Activated naive CD8-positive, alpha-beta T cell treated with anti-CD3 and anti-CD28 coated beads for 36 hours (primary cell): Measurements from ENCODE around the gene CDH23. TPM values are rescaled to one million over a fixed set of nuclear protein-coding genes. Genes with fewer than 3 reads are reported as not detected.

Source experiments
- DNase-seq: peaks from one replicate; pipeline ENCODE4 v3.0.0; 2021
- H3K27ac Mint-ChIP-seq: one replicate; pipeline ENCODE4 v1.8.0; 2022; ENCODE audit warnings: mild to moderate bottlenecking, moderate library complexity, mixed read lengths
- H3K27me3 Mint-ChIP-seq: one replicate; pipeline ENCODE4 v1.8.0; 2022; ENCODE audit warnings: mild to moderate bottlenecking, mixed read lengths
- H3K36me3 Mint-ChIP-seq: one replicate; pipeline ENCODE4 v1.8.0; 2021; ENCODE audit warnings: mild to moderate bottlenecking, mixed read lengths
- H3K4me1 Mint-ChIP-seq: one replicate; pipeline ENCODE4 v1.8.0; 2021; ENCODE audit warnings: mixed read lengths
- H3K4me3 Mint-ChIP-seq: one replicate; pipeline ENCODE4 v1.8.0; 2022; ENCODE audit warnings: mild to moderate bottlenecking, moderate library complexity, mixed read lengths
- H3K9me3 Mint-ChIP-seq: one replicate; pipeline ENCODE4 v1.8.0; 2022; ENCODE audit warnings: mixed read lengths
- total RNA-seq, 2 experiments: library from RNA; stranded (reverse); gene quantifications; one replicate each; pipeline ENCODE4 v1.2.3, GENCODE V29; 2021

Gene CDH23
- total RNA-seq, 2 experiments from 2014 or later: 1.4 TPM

DNA sequence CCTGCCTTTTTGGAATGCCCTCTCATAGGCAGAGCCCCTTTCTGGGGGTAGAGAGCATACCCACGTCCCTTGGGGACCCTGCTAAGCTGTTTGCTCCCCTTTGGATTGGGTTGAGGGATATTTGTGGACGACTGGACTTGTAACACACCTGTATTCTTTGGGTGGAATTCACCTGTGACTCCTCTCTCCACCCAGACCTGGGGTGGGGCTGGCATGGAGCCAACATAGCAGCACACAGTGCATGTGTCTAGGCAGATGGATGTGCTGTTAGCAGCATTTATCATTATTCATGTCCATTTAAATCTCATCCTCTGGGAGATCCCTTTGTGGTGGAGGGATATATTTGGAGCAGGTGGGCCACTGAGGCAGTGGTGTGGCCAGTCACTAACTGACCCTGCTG is 51.0 kb downstream of the CDH23 start:
- H3K36me3 Mint-ChIP-seq: no peaks in the 10 kb centered on the region
- no peak for DNase-seq
- no peak overlapping the region for H3K4me3 Mint-ChIP-seq
- H3K27me3 Mint-ChIP-seq: no peaks in the 10 kb centered on the region
- no peaks in the 10 kb centered on the region for H3K9me3 Mint-ChIP-seq
- H3K27ac Mint-ChIP-seq: no peak overlapping the region
- H3K4me1 Mint-ChIP-seq: no peaks in the 10 kb centered on the region

DNA sequence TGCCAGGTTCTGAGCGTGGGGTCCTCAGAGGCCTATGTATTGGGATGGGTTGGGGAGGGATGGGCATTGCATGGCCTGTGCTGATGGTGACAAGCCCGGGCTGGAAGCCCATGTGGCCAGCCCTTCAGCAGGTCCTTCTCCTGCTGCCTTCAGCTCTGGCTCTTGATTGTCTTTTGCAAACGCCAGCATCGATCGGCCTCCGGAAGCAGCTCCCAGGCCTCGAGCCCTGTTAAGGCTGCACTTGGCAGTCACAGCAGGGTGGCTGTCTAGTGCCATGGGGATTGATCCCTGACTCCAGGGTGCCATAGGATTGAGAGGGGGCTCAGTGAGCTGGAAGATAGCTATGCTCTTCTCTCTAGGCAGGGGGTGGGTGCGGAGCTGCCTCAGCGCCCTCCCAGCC is 51.4 kb downstream of the CDH23 start:
- Mint-ChIP-seq H3K27ac (no peak overlapping the region), H3K4me3 (no peak overlapping the region), H3K4me1 (no peaks in the 10 kb centered on the region), H3K36me3 (no peaks in the 10 kb centered on the region), H3K9me3 (no peaks in the 10 kb centered on the region), H3K27me3 (no peaks in the 10 kb centered on the region)
- no peak for DNase-seq

DNA sequence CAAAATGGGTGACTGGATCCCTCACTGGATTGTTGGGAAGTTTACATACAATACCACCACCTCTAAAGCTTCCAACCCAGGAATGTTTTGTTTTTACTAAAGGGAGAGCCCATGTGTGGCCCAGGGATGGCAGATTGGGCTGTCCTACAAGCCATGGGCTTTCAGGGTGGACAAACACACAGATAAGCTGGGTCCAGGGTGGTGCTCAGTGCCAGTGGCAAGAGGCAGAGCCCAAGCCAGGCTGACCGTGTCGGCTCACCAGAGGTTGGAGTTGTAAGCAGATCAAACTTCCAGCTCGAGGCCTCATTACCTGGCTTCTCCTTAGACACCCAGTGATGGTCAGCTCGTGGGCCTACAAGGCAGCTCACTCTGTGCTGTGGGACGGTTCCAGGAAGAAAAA is 52.3 kb downstream of the CDH23 start:
- Mint-ChIP-seq H3K27ac (no peak overlapping the region), H3K27me3 (no peaks in the 10 kb centered on the region), H3K4me1 (no peaks in the 10 kb centered on the region), H3K36me3 (no peaks in the 10 kb centered on the region), H3K9me3 (no peaks in the 10 kb centered on the region), H3K4me3 (no peak overlapping the region)
- DNase-seq: no peak

DNA sequence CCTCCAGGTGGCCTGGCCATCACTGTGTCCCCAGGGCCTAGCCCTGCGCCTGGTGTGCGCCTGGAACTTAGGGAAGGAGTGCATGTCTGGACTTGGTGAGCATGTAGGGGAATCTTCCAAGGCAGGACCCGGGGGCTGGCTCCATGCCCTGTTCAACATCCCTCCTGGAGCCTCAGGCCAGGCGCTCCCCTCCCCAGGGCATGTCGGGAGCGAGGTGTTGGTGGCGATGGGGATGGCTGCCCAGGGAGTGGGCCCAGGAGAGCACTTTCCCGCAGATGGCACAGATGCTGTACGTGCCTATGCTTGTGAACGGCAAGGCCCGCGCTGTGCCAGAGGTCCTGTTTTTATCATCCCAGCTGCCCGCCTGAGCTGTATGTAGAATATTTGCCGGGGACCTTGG is 55.0 kb downstream of the CDH23 start:
- H3K9me3 Mint-ChIP-seq: no peaks in the 10 kb centered on the region
- H3K36me3 Mint-ChIP-seq: no peaks in the 10 kb centered on the region
- no peaks in the 10 kb centered on the region for H3K27me3 Mint-ChIP-seq
- no peaks in the 10 kb centered on the region for H3K4me1 Mint-ChIP-seq
- no peak overlapping the region for H3K27ac Mint-ChIP-seq
- no peak overlapping the region for H3K4me3 Mint-ChIP-seq
- DNase-seq: no peak

DNA sequence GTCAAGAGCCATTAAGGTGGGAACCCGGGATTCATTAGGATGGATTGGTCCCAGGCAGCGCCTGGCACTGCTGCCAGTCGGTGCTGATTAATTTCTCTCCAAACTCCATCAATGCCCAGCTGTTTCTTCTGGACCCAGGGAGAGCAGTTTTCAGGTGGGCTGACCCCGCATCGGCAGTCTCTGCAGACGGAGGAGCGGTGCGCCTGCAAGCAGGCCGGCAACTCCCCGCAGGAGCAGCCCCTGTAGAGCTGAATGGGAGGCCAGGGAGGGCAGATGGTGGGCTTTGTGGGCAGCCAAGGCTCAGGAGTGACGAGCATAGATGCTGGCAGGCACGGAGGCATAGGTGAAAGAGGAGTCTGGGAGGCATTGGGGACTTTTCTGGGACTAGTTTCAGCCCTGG is 56.5 kb downstream of the CDH23 start:
- Mint-ChIP-seq H3K9me3 (no peaks in the 10 kb centered on the region), H3K27ac (no peak overlapping the region), H3K36me3 (no peaks in the 10 kb centered on the region), H3K27me3 (no peaks in the 10 kb centered on the region), H3K4me1 (no peaks in the 10 kb centered on the region), H3K4me3 (no peak overlapping the region)
- DNase-seq: no peak

DNA sequence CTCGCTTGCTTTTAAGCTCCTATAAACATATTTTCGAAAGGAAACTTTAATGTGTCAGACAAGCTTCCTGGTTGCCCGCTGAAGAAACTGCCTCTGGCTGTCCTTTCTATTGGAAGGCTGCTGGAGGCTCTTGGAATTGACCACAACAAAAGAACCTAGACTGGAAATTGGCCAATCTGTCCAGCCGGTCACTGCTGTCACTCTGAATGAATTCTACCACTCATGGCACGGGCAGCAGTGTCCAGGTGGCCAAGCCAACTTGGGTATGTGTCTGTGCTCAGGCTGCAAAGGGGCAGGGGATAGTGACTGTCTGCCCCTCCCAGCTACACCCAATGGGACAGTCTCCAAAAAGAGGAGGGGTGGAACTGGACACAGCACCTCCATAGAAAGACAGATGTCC is 57.6 kb downstream of the CDH23 start:
- Mint-ChIP-seq H3K27me3 (no peaks in the 10 kb centered on the region), H3K36me3 (no peaks in the 10 kb centered on the region), H3K27ac (no peak overlapping the region), H3K4me1 (no peaks in the 10 kb centered on the region), H3K9me3 (no peaks in the 10 kb centered on the region), H3K4me3 (no peak overlapping the region)
- no peak for DNase-seq

DNA sequence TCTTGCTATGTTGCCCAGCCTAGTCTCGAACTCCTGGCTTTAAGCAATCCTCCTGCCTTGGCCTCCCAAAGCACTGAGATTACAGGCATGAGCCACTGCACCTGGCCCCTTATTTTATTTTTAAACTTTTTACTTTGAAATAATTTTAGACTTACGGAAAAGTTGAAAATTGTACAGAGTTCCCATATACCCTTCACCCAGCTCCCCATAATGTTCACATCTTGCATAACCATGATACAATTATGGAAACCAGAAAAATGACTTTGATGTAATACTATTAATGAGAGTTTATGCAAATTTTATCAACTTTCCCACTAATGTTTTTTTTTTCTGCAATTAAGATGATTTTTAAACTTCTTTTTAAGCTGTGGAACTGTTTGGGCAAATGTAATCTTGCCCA is 58.3 kb downstream of the CDH23 start:
- Mint-ChIP-seq H3K9me3 (no peaks in the 10 kb centered on the region), H3K4me1 (no peaks in the 10 kb centered on the region), H3K27me3 (no peaks in the 10 kb centered on the region), H3K27ac (no peak overlapping the region), H3K4me3 (no peak overlapping the region), H3K36me3 (no peaks in the 10 kb centered on the region)
- no peak for DNase-seq

DNA sequence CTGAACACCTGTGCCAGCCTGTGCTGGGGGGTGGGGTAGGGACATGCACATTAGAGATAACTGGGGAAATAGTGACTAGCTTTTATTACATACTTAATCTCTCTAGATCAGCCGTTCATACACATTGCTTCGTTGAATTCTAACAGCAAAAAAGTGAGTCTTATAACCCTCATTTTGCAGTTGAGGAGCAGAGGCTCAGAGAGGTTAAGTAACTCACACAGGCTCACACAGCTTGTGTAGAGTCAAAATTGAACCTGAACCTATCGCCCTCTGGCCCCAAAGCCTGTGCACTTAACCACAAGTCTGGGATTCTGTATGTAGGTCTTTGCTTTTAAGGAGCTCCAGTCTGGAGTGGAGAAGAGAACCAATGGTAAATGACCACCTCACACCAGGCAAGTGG is 59.9 kb downstream of the CDH23 start:
- no peaks in the 10 kb centered on the region for H3K27me3 Mint-ChIP-seq
- H3K4me1 Mint-ChIP-seq: no peaks in the 10 kb centered on the region
- no peaks in the 10 kb centered on the region for H3K36me3 Mint-ChIP-seq
- no peak for DNase-seq
- H3K27ac Mint-ChIP-seq: no peak overlapping the region
- no peak overlapping the region for H3K4me3 Mint-ChIP-seq
- no peaks in the 10 kb centered on the region for H3K9me3 Mint-ChIP-seq

DNA sequence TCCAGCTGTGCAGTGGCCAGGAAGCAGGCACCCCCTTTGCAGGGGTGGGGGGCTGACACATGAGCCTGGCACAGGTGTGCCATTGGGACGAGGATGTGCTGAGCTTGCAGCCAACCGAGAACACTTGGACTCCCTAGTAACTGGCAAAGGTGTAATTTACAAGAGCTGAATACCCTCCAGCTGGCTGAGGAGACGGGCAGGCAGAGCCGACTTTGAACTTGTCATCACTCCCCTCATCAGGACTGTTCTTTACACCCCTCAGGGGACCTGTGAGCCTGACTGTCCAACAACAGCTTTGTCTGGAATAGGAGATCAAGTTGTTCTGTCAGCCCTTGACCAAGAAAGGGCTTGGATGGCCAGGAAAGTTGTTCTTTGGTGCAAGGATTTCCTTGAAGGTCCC is 61.2 kb downstream of the CDH23 start:
- H3K4me3 Mint-ChIP-seq: no peak overlapping the region
- no peaks in the 10 kb centered on the region for H3K9me3 Mint-ChIP-seq
- no peak for DNase-seq
- no peaks in the 10 kb centered on the region for H3K27me3 Mint-ChIP-seq
- H3K36me3 Mint-ChIP-seq: no peaks in the 10 kb centered on the region
- no peaks in the 10 kb centered on the region for H3K4me1 Mint-ChIP-seq
- H3K27ac Mint-ChIP-seq: no peak overlapping the region

DNA sequence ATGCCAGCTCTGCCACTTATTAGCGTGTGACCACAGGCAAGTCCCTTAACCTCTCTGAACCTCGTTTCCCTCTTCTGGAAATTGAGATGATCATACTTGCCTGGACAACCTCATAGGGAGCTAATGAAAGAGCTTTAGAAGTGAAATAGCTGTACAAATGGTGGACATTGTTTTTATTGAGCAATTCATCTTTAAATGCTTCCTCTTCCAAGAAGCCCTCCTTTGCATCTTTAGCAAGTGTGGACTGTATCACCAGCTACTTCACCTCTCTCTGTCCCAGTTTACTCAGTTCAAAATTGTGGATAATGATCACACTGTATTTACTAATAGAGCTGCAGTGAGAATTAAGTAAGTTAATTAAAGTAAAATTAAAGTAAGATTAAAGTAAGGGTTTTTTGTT is 61.7 kb downstream of the CDH23 start:
- H3K27ac Mint-ChIP-seq: no peak overlapping the region
- no peaks in the 10 kb centered on the region for H3K4me1 Mint-ChIP-seq
- H3K36me3 Mint-ChIP-seq: no peaks in the 10 kb centered on the region
- no peaks in the 10 kb centered on the region for H3K9me3 Mint-ChIP-seq
- H3K27me3 Mint-ChIP-seq: no peaks in the 10 kb centered on the region
- DNase-seq: no peak
- H3K4me3 Mint-ChIP-seq: no peak overlapping the region

DNA sequence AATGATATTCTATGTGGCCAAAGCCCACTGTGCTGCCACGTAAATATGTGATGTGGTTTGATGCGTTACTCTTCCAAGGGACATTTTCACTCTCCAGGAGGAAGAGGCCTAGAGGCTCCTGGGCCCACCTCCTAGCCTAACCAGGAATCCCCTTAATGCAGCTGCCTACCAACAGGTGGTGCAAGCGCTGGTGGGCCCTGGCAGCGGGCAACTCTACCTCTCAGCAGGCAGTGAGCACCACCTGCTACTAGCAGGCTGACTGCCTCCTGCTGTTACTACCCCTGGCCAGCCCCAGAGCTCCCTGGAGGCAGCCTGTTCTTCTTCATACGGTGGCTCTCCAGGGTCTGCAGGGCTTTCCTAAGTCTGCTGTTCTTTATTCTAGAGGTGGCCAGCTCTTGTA is 62.8 kb downstream of the CDH23 start:
- Mint-ChIP-seq H3K36me3 (no peaks in the 10 kb centered on the region), H3K27ac (no peak overlapping the region), H3K9me3 (no peaks in the 10 kb centered on the region), H3K27me3 (no peaks in the 10 kb centered on the region), H3K4me1 (no peaks in the 10 kb centered on the region), H3K4me3 (no peak overlapping the region)
- DNase-seq: no peak

DNA sequence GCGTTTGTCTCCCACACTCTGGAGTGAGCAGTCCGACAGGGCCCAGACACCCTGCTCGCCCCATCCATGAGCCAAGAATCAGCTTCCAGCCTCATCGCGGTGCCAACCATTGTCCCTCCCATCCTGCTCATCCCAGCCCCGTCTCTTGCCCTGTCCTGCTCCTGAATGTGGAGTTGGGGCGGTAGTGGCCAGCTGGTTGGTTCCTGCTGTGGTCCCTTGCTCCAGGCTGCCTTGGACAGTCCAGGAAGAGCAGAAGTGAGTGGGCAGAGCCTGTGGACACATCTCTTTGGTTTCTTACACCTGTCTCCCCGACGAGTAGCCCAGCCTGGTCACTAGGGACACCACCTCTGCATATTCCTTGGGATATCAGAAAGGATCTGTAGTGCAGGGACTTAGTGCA is 63.9 kb downstream of the CDH23 start:
- H3K36me3 Mint-ChIP-seq: no peaks in the 10 kb centered on the region
- no peaks in the 10 kb centered on the region for H3K4me1 Mint-ChIP-seq
- H3K4me3 Mint-ChIP-seq: no peak overlapping the region
- no peak for DNase-seq
- no peaks in the 10 kb centered on the region for H3K9me3 Mint-ChIP-seq
- no peaks in the 10 kb centered on the region for H3K27me3 Mint-ChIP-seq
- no peak overlapping the region for H3K27ac Mint-ChIP-seq

DNA sequence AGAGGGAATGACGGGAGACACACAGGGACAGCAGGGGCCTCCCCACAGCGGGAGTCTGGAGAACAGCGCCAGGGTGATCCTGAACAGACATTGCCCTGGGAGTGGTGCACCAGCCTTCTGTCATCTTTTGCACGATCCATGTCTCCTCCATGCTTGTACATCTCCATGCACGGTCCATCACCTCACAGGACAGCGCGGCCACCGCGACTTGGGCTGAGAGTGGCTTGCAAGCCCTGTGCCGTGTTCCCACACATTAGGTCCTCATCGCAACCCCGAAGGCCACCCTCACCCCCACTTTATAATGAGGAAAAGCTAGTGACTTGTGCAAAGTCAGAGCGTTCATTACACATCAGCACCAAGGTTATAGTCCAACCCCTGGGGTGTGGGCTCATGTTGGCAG is 64.7 kb downstream of the CDH23 start:
- Mint-ChIP-seq H3K4me3 (no peak overlapping the region), H3K36me3 (no peaks in the 10 kb centered on the region), H3K4me1 (no peaks in the 10 kb centered on the region), H3K27ac (no peak overlapping the region), H3K9me3 (no peaks in the 10 kb centered on the region), H3K27me3 (no peaks in the 10 kb centered on the region)
- no peak for DNase-seq

DNA sequence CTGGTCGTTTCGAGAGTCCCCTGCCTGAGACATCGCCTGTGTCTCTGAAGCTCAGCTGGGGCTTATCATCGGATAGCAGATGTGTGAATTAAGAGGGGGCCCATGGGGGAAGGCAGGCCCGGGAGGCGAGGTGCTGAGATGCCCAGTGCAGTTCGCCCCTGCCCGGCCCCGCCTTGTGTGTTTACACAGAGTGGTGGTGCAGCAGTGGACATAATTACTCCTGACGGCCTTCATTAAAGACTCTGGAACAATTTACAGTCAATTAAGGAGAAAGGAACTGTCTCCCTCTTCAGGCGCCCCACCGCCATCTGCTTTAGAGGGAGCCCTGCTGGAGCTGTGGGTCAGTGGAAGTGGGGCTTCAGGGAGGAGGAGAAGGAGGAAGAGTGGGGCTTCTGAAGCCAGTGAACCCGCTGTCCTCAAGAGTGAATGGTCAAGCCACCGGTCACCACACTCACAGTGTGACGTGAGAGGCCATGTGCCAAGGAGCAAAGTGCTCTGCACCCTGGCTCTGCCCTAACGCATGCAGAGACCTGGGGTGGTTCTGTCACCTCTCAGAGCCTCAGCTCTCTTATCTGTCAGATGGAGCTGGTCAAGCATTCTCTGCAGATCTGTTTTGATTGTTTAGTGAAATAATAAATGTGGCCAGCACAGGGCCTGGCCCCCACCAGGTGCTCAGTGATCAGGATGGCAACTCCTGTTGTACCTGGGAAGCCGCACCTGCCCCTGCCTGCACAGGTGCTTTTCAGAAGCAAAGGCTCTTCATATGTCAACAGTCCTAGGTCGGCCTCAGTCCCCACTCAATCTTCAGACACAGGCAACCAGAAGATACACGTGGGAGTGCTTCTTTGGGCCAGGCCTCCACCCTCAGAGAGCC is 65.6 kb downstream of the CDH23 start:
- no peak for DNase-seq
- Mint-ChIP-seq H3K27ac (no peak overlapping the region), H3K9me3 (no peaks in the 10 kb centered on the region), H3K27me3 (no peaks in the 10 kb centered on the region), H3K36me3 (no peaks in the 10 kb centered on the region), H3K4me1 (no peaks in the 10 kb centered on the region), H3K4me3 (no peak overlapping the region)

DNA sequence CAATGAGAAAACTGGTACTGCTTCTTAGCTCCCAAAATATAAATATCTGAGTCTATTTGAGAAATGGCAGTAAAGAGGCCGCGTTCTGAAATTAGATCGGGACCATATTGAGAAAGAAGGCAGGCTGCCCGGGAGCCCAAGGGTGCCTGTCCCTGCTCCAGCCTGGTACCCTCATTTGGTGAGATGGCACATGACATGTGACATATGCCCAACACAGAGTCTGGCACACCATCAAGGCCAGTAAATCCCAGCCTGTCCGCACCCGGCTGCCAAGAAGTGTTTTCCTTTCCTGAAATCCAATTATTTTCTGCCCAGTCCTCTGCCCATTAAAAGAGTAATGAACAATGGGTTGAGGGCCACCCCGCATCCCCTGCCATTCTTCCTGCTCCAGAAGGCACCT is 66.4 kb downstream of the CDH23 start:
- Mint-ChIP-seq H3K9me3 (no peaks in the 10 kb centered on the region), H3K36me3 (no peaks in the 10 kb centered on the region), H3K4me3 (no peak overlapping the region), H3K4me1 (no peaks in the 10 kb centered on the region), H3K27me3 (no peaks in the 10 kb centered on the region), H3K27ac (no peak overlapping the region)
- DNase-seq: no peak

DNA sequence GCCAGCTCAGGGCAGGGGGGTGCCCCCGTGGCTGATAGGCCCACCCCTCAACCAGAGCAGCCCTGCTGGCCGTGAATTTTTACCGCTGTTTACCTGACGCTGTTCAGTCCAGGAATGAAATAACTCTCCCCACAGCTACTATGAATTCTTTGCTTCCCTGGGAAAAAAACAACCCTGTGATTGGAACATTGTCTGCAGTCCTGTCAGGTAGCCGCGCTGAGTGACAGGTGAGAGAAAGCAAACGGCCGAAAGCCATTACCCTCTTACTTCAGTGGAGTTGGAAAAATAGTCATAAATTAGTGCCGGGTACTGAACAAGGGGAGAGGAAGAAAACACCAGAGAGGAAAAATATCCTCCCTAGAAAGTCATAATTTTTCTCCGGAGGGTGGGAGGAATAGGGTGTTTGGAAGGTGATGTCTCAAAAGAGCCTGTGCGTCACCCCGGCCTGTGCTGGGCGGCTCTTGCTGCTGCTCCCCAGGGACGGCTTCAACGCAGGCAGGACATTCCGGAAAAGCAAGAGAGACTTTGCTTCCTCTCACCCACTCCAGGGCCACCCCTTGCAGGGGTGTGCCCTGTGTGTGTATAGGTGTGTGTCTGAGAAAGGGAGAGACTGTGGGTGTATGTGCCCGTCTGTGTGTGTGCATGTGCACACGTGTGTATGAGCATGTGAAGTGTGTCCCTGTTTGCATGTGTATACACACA is 69.0 kb downstream of the CDH23 start:
- H3K4me1 Mint-ChIP-seq: no peaks in the 10 kb centered on the region
- H3K36me3 Mint-ChIP-seq: no peaks in the 10 kb centered on the region
- no peaks in the 10 kb centered on the region for H3K27me3 Mint-ChIP-seq
- no peaks in the 10 kb centered on the region for H3K9me3 Mint-ChIP-seq
- H3K27ac Mint-ChIP-seq: no peak overlapping the region
- DNase-seq: no peak
- H3K4me3 Mint-ChIP-seq: no peak overlapping the region
